Osteoblast (primary cell): ENCODE results near the gene NBL1. TPM values are rescaled to one million over a fixed set of nuclear protein-coding genes. Genes with fewer than 3 reads are reported as not detected.

Source experiments
- DNase-seq: peaks from one replicate; pipeline ENCODE4 v3.0.0; 2011; ENCODE audit warnings: low spot score, mixed read lengths; ENCODE audit not compliant: insufficient read length; ENCODE audit errors: missing footprints
- H2AFZ ChIP-seq: 2 replicates; pipeline ENCODE4 v1.6.0; 2011; ENCODE audit warnings: mild to moderate bottlenecking, low read length
- H3K27ac ChIP-seq: 2 replicates; pipeline ENCODE4 v1.5.1; 2011; ENCODE audit warnings: mild to moderate bottlenecking, low read depth, low read length, moderate library complexity
- H3K27me3 ChIP-seq: 2 replicates; pipeline ENCODE4 v1.6.0; 2012; ENCODE audit warnings: mild to moderate bottlenecking, control low read depth, inconsistent platforms, low read length, moderate library complexity; ENCODE audit not compliant: insufficient read depth
- H3K36me3 ChIP-seq: 2 replicates; pipeline ENCODE4 v1.5.1; 2011; ENCODE audit warnings: mild to moderate bottlenecking, low read length, control low read depth, moderate library complexity; ENCODE audit not compliant: insufficient read depth
- H3K4me1 ChIP-seq: 2 replicates; pipeline ENCODE4 v1.5.1; 2011; ENCODE audit warnings: mild to moderate bottlenecking, low read length, control low read depth, moderate library complexity; ENCODE audit not compliant: insufficient read depth
- H3K4me2 ChIP-seq: 2 replicates; pipeline ENCODE4 v1.6.0; 2011; ENCODE audit warnings: mild to moderate bottlenecking, low read length; ENCODE audit not compliant: insufficient read depth
- H3K4me3 ChIP-seq: fragments of 200-600 bp; sonication (generic); 3 replicates; pipeline ENCODE4 v1.5.1; 2012; ENCODE audit warnings: mild to moderate bottlenecking, low read length, inconsistent platforms; ENCODE audit not compliant: insufficient read depth
- H3K79me2 ChIP-seq: 2 replicates; pipeline ENCODE4 v1.6.0; 2012; ENCODE audit warnings: mild to moderate bottlenecking, low read length, control low read depth, inconsistent platforms; ENCODE audit not compliant: insufficient read depth
- H3K9me3 ChIP-seq: 2 replicates; pipeline ENCODE4 v1.5.1; 2011; ENCODE audit warnings: low read depth, low read length, control low read depth
- H4K20me1 ChIP-seq: 2 replicates; pipeline ENCODE4 v1.6.0; 2012; ENCODE audit warnings: mild to moderate bottlenecking, low read length, control low read depth; ENCODE audit not compliant: insufficient read depth
- total RNA-seq: library from RNA; depleted of rRNA; stranded (reverse); fragments of >200 nt; gene quantifications from 2 replicates; pipeline ENCODE4 v1.2.3, GENCODE V29; 2012
- TF ChIP-seq, protein P1 (sequence below): IDR thresholded peaks from 2 replicates; pipeline ENCODE4 v1.5.1; 2011; ENCODE audit warnings: mild to moderate bottlenecking, low read depth, low read length, moderate library complexity; ENCODE audit errors: extremely low read depth

NBL1 gene
- total RNA-seq, 1 donor, result 88.7 TPM

DNA sequence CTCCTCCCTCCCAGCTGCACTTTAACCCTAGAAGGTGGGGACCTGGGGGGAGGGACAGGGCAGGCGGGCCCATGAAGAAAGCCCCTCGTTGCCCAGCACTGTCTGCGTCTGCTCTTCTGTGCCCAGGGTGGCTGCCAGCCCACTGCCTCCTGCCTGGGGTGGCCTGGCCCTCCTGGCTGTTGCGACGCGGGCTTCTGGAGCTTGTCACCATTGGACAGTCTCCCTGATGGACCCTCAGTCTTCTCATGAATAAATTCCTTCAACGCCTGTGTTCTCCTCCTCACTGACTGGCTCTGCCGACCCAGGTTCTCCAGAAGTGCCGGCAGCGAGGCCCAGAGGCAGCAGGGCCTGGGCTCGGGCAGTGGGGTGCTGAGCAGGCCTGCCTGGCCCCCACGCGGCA, 14.1 kb downstream of the NBL1 start:
- Histone ChIP-seq H3K79me2 (peaks cover 27% of the 10 kb centered on the region), H3K27ac (no peak overlapping the region), H3K4me2 (no peak overlapping the region), H3K4me3 (no peak overlapping the region), H3K36me3 (peaks cover 4% of the 10 kb centered on the region), H3K27me3 (peaks cover 12% of the 10 kb centered on the region), H3K4me1 (peaks cover 18% of the 10 kb centered on the region), H3K9me3 (no peaks in the 10 kb centered on the region), H4K20me1 (peaks cover 27% of the 10 kb centered on the region), H2AFZ (no peak overlapping the region)
- TF ChIP-seq, protein P1, sequence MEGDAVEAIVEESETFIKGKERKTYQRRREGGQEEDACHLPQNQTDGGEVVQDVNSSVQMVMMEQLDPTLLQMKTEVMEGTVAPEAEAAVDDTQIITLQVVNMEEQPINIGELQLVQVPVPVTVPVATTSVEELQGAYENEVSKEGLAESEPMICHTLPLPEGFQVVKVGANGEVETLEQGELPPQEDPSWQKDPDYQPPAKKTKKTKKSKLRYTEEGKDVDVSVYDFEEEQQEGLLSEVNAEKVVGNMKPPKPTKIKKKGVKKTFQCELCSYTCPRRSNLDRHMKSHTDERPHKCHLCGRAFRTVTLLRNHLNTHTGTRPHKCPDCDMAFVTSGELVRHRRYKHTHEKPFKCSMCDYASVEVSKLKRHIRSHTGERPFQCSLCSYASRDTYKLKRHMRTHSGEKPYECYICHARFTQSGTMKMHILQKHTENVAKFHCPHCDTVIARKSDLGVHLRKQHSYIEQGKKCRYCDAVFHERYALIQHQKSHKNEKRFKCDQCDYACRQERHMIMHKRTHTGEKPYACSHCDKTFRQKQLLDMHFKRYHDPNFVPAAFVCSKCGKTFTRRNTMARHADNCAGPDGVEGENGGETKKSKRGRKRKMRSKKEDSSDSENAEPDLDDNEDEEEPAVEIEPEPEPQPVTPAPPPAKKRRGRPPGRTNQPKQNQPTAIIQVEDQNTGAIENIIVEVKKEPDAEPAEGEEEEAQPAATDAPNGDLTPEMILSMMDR, result no peak
- peak; percentile 14 for DNase-seq

DNA sequence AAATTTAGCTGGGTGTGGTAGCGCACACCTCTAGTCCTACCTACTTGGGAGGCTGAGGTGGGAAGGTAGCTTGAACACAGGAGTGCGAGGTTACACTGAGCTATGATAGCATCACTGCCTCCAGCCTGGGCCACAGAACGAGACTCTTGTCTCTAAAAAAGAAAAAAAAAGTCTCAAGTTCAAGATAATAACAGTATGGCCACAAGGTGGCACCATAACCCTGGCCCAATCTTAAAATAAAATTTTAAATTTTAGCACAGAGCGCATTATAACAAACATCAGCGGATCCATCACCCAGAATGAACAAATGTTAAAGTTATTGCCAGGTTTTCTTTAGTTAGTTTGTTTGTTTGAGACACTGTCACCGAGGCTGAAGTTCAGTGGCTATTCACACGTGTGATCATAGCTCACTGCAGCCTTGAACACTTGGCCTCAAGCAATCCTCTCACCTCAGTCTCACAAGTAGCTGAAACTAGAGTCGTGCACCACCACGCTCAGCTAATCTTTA, 17.7 kb downstream of the NBL1 start:
- no peaks in the 10 kb centered on the region for H3K36me3 ChIP-seq
- H3K9me3 ChIP-seq, result no peaks in the 10 kb centered on the region
- DNase-seq, result peak; percentile 89
- no peak overlapping the region for H2AFZ ChIP-seq
- no peak overlapping the region for H3K4me3 ChIP-seq
- peaks cover 45% of the 10 kb centered on the region for H3K27me3 ChIP-seq
- H3K4me1 ChIP-seq, result peaks cover 10% of the 10 kb centered on the region
- H3K27ac ChIP-seq, result no peak overlapping the region
- peaks cover 3% of the 10 kb centered on the region for H4K20me1 ChIP-seq
- no peak overlapping the region for H3K4me2 ChIP-seq
- TF ChIP-seq, protein P1, result peak; percentile 74
- no peaks in the 10 kb centered on the region for H3K79me2 ChIP-seq

DNA sequence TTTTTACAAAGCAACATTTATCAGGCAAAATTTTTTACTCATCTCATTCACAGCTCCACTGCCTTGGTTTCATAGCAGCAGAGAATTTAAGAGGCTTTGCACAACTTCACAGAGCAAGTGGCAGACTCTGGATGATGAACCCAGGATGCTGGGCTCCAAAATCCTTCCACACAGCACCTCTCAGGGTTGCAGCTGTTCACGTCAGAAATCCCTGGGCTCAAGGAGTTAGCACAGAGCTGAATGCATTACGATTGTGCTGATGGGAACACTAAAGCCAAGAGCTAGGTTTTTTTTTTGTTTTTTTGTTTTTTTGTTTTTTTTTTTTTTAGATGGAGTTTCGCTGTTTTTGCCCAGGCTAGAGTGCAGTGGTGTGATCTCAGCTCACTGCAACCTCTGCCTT, 18.2 kb downstream of the NBL1 start:
- Histone ChIP-seq H3K27ac (no peak overlapping the region), H3K36me3 (no peaks in the 10 kb centered on the region), H3K4me2 (no peak overlapping the region), H3K79me2 (no peaks in the 10 kb centered on the region), H2AFZ (no peak overlapping the region), H3K4me1 (peaks cover 10% of the 10 kb centered on the region), H3K27me3 (peaks cover 47% of the 10 kb centered on the region), H3K4me3 (no peak overlapping the region), H3K9me3 (no peaks in the 10 kb centered on the region), H4K20me1 (peaks cover 3% of the 10 kb centered on the region)
- peak; percentile 62 for DNase-seq
- TF ChIP-seq, protein P1, result no peak

DNA sequence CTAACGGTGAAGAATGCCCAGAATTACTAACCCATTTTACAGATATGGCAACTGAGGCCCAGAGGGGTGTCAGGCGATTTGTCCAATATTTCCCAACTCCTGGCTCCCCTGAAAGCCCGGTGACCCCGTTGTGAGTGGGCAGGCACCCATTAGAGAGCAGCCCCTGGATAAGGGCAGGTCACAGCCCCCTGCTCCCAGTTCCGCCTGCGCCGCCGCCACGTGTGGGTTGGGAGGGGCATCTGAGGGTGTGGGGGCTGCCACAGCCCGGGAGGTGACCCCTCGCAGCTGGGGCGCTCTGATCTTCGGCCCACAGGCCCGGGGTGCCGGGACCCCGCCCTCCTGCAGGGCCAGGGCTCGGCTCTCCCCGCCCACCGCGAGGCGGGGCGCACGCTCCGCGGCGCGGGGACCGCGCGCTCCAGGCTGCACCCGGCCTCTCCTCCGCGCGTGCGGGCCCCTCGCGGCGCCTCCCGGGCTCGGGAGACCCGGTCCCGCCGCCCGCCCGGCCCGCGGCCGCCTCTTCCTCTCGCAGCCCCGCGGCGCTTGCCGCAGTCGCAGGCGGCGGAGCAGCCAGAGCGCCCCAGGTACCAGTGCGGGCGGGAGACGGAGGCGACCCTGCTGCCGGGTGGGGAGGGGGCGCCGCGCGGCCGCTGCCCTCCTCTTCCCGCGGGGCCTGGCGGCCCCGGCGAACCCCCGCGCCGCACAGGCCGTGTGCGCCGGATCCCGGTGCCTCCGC, 20.5 kb downstream of the NBL1 start, which contains the start of gene HTR6:
Gene HTR6 (plus strand): TSS at position 423 of the 733 bp plus-strand sequence. CDS start 879 bp downstream, outside the sequence.
- peaks cover 3% of the 10 kb centered on the region for H4K20me1 ChIP-seq
- peak within 1 kb of the TSS; percentile 29 for H3K4me3 ChIP-seq
- no peak within 1 kb of the TSS for H3K27ac ChIP-seq
- H3K9me3 ChIP-seq, result no peaks in the 10 kb centered on the region
- TF ChIP-seq, protein P1, result no peak
- no peak within 1 kb of the TSS for H3K4me2 ChIP-seq
- H3K79me2 ChIP-seq, result no peaks in the 10 kb centered on the region
- no peaks in the 10 kb centered on the region for H3K36me3 ChIP-seq
- H3K4me1 ChIP-seq, result peaks cover 2% of the 10 kb centered on the region
- DNase-seq, result peak; percentile 95
- peaks cover 65% of the 10 kb centered on the region for H3K27me3 ChIP-seq
- H2AFZ ChIP-seq, result no peak within 1 kb of the TSS
